Renal pelvis (tissue), 4 donors: ENCODE measurements around the gene PIEZO2. TPM values are rescaled to one million over a fixed set of nuclear protein-coding genes. Genes with fewer than 3 reads are reported as not detected.
"Not testable (repeated sequence)": the region's sequence is repeated elsewhere in the genome, so short reads cannot be mapped to it uniquely, and the experiment has no call there.

Experiments
- DNase-seq: peaks from one replicate; pipeline ENCODE4 v3.0.0-alpha.2; 2013
- polyA plus RNA-seq, 3 donors: library from polyadenylated mRNA; unstranded; fragments of 120-200 nt; gene quantifications; one replicate each; pipeline ENCODE4 v1.2.1, GENCODE V29; 2013; ENCODE audit not compliant: insufficient read length in 3 of 3

The PIEZO2 gene
- polyA plus RNA-seq, 3 donors: 15.3 to 18.2 (median 17.5) TPM

- no peak for DNase-seq
Observed at GRCh38 chr18:11153097-11153496, 3.7 kb upstream of the PIEZO2 start.

GRCh38 chr18:11150271-11150615, 874 bp upstream of the PIEZO2 start:
- DNase-seq: no peak

- DNase-seq: no peak
Observed at GRCh38 chr18:11148680-11149440, 509 bp downstream of the PIEZO2 start.

- DNase-seq: no peak
Observed at GRCh38 chr18:11147962-11148679, 1.2 kb downstream of the PIEZO2 start.

GRCh38 chr18:11147371-11147951, 1.9 kb downstream of the PIEZO2 start:
- no peak for DNase-seq

GRCh38 chr18:11146947-11147345, 2.4 kb downstream of the PIEZO2 start:
- DNase-seq: no peak

- no peak for DNase-seq
Observed at GRCh38 chr18:11146238-11146946, 3.0 kb downstream of the PIEZO2 start.

GRCh38 chr18:11145413-11146191, 3.8 kb downstream of the PIEZO2 start:
- DNase-seq: no peak

- DNase-seq: no peak
Observed at GRCh38 chr18:11137400-11137799, 12.0 kb downstream of the PIEZO2 start.

GRCh38 chr18:11136241-11136640, 13.1 kb downstream of the PIEZO2 start:
- DNase-seq: no peak

- no peak for DNase-seq
Observed at GRCh38 chr18:11134940-11135339, 14.4 kb downstream of the PIEZO2 start.

GRCh38 chr18:11129059-11129458, 20.3 kb downstream of the PIEZO2 start:
- not testable (repeated sequence) for DNase-seq

- no peak for DNase-seq
Observed at GRCh38 chr18:11125492-11126315, 23.7 kb downstream of the PIEZO2 start.

GRCh38 chr18:11124054-11124453, 25.3 kb downstream of the PIEZO2 start:
- DNase-seq: no peak

GRCh38 chr18:11121443-11121849, 27.9 kb downstream of the PIEZO2 start:
- DNase-seq: no peak

- DNase-seq: no peak
Observed at GRCh38 chr18:11119959-11120587, 29.3 kb downstream of the PIEZO2 start.

GRCh38 chr18:11119550-11119949, 29.8 kb downstream of the PIEZO2 start:
- DNase-seq: no peak

GRCh38 chr18:11118051-11118766, 31.2 kb downstream of the PIEZO2 start:
- DNase-seq: no peak

GRCh38 chr18:11115276-11115675, 34.1 kb downstream of the PIEZO2 start:
- DNase-seq: no peak

GRCh38 chr18:11114653-11115052, 34.7 kb downstream of the PIEZO2 start:
- DNase-seq: no peak
